Activated T-helper 9 cell treated with anti-CD3 and anti-CD28 coated beads, Interleukin-2, amount 50 U/mL, for 16 hours (primary cell): ENCODE data around the gene ZNF157.

ENCODE experiments used
- DNase-seq: peaks from one replicate; pipeline ENCODE4 v3.0.0-alpha.2; 2020; ENCODE audit warnings: low read depth

The ZNF157 gene

DNA sequence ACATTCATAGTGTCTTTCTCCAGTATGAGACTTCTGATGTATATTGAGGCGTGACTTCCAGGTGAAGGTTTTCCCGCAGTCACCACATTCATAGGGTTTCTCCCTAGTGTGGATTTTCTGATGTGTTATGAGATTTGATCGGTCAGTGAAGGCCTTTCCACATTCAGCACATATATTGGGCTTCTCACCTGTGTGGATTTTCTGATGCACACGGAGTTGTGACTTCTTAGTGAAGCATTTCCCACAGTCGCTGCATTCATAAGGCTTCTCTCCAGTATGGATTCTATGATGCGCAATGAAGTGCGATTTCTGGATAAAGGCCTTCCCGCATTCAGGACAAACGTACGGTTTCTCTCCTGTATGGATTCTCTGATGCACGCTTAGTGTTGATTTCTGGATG is 77.2 kb downstream of the ZNF157 start:
- no peak for DNase-seq

DNA sequence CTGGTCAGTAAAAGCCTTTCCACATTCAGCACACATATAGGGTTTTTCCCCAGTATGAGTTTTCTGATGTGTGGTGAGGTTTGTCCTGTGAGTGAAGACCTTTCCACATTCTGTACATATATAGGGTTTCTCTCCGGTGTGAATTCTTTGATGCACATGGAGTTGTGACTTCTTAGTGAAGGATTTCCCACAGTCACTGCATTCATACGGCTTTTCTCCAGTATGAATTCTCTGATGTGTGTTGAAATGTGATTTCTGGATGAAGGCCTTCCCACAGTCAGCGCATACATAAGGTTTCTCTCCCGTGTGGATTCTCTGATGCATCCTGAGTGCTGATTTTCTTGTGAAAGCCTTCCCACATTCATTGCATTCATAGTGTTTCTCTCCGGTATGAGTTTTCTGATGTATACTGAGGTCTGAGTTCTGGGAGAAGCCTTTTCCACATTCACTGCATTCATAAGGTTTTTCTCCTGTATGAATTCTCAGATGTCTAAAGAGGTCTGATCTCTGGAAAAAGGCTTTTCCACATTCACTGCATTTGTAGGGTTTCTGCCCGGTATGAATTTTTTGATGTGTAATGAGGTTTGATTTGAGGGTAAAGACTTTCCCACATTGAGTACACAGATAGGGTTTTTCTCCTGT is 77.9 kb downstream of the ZNF157 start:
- no peak for DNase-seq

DNA sequence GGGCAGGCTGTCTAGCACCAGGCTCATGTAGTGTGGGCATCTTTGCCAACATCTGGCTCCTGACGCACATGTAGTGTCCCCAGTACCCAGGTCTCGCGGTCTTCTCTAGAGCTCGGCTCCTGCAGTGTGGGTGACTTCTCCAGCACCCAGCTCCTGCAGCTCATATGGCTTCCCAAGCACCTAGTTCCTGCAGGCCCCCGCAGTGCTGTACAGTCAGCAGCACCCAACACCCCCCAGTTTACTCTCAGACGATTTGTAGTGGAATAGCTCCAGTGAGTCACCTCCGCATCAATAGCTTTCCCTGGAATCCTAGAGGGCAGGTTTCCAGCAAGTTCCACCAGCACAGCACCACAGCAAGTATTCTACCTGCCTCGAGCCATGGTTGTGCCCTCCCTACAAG is 81.7 kb downstream of the ZNF157 start:
- no peak for DNase-seq

DNA sequence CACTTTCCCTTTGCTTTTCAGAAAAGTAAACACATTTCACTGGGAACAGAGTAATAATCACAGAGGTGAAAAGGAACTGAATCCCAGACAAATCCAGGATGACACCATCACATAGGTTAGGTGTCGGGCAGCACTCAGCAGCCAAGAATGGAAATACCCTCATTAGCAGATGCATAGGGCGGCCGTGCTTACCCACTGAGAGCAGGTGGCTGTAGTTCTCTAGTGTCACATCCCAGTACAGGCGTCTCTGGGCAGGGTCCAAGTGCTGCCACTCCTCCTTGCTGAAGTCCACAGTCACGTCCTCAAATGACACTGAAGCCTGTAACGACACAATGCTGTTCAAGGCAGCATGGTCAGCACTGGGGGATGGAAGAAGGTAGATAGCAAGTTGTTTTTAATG is 85.7 kb downstream of the ZNF157 start:
- DNase-seq, result no peak

DNA sequence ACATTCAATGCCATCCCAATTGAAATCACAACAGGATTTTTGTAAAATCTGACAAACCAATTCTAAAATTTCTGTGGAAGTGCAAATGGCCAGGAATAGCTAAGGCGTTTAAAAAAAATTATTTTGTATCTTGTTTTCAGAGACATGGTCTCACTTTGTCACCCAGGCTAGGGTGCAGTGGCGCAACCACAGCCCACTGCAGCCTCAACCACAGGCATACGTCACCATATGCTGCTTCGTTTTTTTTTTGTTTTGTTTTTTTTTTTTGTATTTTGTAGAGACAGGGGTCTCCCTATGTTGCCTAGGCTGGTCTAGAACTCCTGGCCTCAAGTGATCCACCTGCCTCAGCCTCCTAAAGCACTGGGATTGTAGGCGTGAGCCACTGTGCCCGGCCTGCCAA is 88.2 kb downstream of the ZNF157 start:
- no peak for DNase-seq

DNA sequence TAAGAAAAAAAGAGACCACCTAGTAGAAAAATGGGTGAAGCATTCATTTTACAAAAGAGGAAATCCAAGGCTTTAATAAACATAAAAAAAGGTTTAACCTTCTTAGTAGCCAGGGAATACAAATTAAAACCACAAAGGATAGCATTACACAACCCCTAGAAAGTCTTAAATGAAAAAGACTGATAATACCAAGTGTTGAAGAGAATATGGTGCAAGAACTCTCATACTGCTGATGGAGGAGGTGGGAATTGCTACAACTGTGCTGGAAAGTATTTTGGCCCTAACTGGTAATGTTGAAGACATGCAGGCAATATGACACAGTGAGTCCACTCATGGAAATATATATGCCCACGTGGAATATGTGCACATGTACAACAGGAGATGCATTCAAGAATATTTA is 90.2 kb downstream of the ZNF157 start:
- no peak for DNase-seq
